Loucy (cell line): ENCODE results near the gene SNAP91.

Source experiments
- EZH2phosphoT487 ChIP-seq: fragments of 200-600 bp; IDR thresholded peaks from 2 replicates; pipeline ENCODE4 v1.6.1; 2018; ENCODE audit warnings: antibody characterized with exemption, mild to moderate bottlenecking, moderate library complexity, borderline replicate concordance
- TF ChIP-seq, protein P1 (sequence below): fragments of 200-600 bp; sonication (generic); conservative IDR thresholded peaks from 2 replicates; pipeline ENCODE4 v1.5.1; 2014; ENCODE audit warnings: mild to moderate bottlenecking, antibody characterized with exemption, low read length

DNA sequence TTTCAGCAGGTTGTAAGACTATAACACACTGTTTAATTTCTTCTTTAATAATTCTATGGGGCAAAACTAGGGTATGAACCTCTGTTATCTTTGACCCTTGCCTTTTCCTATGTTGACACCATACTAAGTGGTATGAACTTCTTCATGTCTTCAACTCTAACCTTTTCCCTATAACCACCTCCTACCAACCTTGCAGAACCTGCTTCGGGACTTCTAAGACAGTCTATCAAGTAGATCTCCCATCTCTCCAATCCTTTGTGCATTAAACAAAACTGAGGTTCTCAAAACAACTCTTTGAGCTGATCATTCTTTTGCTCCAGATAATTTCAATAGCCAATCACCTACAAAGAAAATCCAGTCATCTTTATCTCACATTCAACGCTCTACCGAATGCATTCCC is 23.4 kb downstream of the SNAP91 start:
- TF ChIP-seq, protein P1, sequence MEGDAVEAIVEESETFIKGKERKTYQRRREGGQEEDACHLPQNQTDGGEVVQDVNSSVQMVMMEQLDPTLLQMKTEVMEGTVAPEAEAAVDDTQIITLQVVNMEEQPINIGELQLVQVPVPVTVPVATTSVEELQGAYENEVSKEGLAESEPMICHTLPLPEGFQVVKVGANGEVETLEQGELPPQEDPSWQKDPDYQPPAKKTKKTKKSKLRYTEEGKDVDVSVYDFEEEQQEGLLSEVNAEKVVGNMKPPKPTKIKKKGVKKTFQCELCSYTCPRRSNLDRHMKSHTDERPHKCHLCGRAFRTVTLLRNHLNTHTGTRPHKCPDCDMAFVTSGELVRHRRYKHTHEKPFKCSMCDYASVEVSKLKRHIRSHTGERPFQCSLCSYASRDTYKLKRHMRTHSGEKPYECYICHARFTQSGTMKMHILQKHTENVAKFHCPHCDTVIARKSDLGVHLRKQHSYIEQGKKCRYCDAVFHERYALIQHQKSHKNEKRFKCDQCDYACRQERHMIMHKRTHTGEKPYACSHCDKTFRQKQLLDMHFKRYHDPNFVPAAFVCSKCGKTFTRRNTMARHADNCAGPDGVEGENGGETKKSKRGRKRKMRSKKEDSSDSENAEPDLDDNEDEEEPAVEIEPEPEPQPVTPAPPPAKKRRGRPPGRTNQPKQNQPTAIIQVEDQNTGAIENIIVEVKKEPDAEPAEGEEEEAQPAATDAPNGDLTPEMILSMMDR, result no peak
- no peak for TF ChIP-seq EZH2phosphoT487
